ENCODE data around the gene MTRR. TPM values are rescaled to one million over a fixed set of nuclear protein-coding genes. Genes with fewer than 3 reads are reported as not detected.

The MTRR gene
- total RNA-seq, 1 experiment from 2014 or later = 46.9 TPM

DNA sequence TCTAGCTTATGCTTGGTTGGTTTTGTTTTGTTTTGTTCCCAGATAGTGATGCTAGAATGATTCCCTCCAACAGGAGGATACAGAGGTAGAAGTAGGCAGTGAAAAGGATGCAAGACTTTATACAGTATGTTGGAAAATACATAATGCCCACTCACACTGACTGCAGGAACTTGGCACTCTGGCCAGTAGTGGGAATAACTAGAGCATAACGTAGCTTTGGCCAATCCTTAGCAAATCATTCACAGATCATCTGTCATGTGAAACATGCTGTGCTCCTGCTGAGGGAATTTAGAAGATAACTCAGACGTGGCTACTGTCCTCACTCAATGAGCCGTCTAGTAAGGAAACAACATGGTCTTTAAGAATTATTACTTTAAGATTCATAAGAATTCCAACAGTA, 31.5 kb upstream of the MTRR start (continued):
- TF ChIP-seq, protein P1, sequence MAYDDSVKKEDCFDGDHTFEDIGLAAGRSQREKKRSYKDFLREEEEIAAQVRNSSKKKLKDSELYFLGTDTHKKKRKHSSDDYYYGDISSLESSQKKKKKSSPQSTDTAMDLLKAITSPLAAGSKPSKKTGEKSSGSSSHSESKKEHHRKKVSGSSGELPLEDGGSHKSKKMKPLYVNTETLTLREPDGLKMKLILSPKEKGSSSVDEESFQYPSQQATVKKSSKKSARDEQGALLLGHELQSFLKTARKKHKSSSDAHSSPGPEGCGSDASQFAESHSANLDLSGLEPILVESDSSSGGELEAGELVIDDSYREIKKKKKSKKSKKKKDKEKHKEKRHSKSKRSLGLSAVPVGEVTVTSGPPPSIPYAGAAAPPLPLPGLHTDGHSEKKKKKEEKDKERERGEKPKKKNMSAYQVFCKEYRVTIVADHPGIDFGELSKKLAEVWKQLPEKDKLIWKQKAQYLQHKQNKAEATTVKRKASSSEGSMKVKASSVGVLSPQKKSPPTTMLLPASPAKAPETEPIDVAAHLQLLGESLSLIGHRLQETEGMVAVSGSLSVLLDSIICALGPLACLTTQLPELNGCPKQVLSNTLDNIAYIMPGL (CRISPR knock-in tag; IDR thresholded peaks at IDR 0.05) = no peak
- TF ChIP-seq NFATC4 (CRISPR knock-in tag; IDR thresholded peaks at IDR 0.05) (no peak), NFE2L1 (CRISPR knock-in tag; IDR thresholded peaks at IDR 0.05) (no peak), ZNF263 (CRISPR knock-in tag; IDR thresholded peaks at IDR 0.05; ENCODE audit: low read depth) (no peak), FOXK1 (CRISPR knock-in tag; IDR thresholded peaks at IDR 0.05) (no peak), KAT7 (CRISPR knock-in tag; IDR thresholded peaks at IDR 0.05; ENCODE audit: borderline replicate concordance) (no peak), JUN (CRISPR knock-in tag; IDR thresholded peaks at IDR 0.05) (no peak), GRHL2 (CRISPR knock-in tag; IDR thresholded peaks at IDR 0.05; ENCODE audit: insufficient replicate concordance, severe bottlenecking) (no peak)

DNA sequence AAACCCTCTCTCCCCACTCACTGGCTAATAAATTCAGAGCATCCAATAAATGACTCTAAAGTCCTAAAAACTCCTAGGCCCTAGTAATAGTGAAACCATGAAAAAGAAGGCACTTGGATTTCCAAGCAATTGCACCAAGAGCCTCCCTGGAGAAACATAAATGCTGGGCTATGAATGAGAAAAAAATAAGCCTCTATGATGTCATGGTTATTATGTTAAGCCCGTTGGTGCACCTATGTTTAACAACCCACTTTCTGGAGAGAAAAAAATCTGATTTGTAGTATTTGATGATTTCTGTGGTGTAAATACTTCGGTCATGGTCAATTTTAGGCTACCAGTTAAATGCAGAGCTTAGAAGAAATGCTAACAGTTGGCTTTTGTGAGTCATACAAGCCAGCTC, 26.4 kb upstream of the MTRR start:
- DNase-seq (ENCODE audit: low spot score) (no peak), ATAC-seq (no peak)
- Mint-ChIP-seq H3K36me3 (no peaks in the 10 kb centered on the region), H3K4me1 (no peaks in the 10 kb centered on the region), H3K27ac (no peak overlapping the region), H3K9me3 (peaks cover 12% of the 10 kb centered on the region), H3K27me3 (ENCODE audit: low read depth) (peaks cover 49% of the 10 kb centered on the region), H3K4me3 (no peak overlapping the region)
- CTCF ChIA-PET = no interaction called here
- POLR2A ChIA-PET = no interaction called here
- TF ChIP-seq, protein P2, sequence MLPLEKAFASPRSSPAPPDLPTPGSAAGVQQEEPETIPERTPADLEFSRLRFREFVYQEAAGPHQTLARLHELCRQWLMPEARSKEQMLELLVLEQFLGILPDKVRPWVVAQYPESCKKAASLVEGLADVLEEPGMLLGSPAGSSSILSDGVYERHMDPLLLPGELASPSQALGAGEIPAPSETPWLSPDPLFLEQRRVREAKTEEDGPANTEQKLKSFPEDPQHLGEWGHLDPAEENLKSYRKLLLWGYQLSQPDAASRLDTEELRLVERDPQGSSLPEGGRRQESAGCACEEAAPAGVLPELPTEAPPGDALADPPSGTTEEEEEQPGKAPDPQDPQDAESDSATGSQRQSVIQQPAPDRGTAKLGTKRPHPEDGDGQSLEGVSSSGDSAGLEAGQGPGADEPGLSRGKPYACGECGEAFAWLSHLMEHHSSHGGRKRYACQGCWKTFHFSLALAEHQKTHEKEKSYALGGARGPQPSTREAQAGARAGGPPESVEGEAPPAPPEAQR (CRISPR knock-in tag; IDR thresholded peaks at IDR 0.05) = no peak
- TF ChIP-seq, protein P3, sequence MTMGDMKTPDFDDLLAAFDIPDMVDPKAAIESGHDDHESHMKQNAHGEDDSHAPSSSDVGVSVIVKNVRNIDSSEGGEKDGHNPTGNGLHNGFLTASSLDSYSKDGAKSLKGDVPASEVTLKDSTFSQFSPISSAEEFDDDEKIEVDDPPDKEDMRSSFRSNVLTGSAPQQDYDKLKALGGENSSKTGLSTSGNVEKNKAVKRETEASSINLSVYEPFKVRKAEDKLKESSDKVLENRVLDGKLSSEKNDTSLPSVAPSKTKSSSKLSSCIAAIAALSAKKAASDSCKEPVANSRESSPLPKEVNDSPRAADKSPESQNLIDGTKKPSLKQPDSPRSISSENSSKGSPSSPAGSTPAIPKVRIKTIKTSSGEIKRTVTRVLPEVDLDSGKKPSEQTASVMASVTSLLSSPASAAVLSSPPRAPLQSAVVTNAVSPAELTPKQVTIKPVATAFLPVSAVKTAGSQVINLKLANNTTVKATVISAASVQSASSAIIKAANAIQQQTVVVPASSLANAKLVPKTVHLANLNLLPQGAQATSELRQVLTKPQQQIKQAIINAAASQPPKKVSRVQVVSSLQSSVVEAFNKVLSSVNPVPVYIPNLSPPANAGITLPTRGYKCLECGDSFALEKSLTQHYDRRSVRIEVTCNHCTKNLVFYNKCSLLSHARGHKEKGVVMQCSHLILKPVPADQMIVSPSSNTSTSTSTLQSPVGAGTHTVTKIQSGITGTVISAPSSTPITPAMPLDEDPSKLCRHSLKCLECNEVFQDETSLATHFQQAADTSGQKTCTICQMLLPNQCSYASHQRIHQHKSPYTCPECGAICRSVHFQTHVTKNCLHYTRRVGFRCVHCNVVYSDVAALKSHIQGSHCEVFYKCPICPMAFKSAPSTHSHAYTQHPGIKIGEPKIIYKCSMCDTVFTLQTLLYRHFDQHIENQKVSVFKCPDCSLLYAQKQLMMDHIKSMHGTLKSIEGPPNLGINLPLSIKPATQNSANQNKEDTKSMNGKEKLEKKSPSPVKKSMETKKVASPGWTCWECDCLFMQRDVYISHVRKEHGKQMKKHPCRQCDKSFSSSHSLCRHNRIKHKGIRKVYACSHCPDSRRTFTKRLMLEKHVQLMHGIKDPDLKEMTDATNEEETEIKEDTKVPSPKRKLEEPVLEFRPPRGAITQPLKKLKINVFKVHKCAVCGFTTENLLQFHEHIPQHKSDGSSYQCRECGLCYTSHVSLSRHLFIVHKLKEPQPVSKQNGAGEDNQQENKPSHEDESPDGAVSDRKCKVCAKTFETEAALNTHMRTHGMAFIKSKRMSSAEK (CRISPR knock-in tag; IDR thresholded peaks at IDR 0.05; ENCODE audit: borderline replicate concordance) = no peak
- TF ChIP-seq, protein P4, sequence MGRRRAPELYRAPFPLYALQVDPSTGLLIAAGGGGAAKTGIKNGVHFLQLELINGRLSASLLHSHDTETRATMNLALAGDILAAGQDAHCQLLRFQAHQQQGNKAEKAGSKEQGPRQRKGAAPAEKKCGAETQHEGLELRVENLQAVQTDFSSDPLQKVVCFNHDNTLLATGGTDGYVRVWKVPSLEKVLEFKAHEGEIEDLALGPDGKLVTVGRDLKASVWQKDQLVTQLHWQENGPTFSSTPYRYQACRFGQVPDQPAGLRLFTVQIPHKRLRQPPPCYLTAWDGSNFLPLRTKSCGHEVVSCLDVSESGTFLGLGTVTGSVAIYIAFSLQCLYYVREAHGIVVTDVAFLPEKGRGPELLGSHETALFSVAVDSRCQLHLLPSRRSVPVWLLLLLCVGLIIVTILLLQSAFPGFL (CRISPR knock-in tag; IDR thresholded peaks at IDR 0.05; ENCODE audit: borderline replicate concordance) = no peak
- no peak for TF ChIP-seq FOXK1 (CRISPR knock-in tag; IDR thresholded peaks at IDR 0.05)
- no peak for TF ChIP-seq TEAD4 (CRISPR knock-in tag; IDR thresholded peaks at IDR 0.05)
- no peak for TF ChIP-seq SMAD4 (CRISPR knock-in tag; IDR thresholded peaks at IDR 0.05)
- TF ChIP-seq CREM (CRISPR knock-in tag; IDR thresholded peaks at IDR 0.05) = no peak
- TF ChIP-seq, protein P5, sequence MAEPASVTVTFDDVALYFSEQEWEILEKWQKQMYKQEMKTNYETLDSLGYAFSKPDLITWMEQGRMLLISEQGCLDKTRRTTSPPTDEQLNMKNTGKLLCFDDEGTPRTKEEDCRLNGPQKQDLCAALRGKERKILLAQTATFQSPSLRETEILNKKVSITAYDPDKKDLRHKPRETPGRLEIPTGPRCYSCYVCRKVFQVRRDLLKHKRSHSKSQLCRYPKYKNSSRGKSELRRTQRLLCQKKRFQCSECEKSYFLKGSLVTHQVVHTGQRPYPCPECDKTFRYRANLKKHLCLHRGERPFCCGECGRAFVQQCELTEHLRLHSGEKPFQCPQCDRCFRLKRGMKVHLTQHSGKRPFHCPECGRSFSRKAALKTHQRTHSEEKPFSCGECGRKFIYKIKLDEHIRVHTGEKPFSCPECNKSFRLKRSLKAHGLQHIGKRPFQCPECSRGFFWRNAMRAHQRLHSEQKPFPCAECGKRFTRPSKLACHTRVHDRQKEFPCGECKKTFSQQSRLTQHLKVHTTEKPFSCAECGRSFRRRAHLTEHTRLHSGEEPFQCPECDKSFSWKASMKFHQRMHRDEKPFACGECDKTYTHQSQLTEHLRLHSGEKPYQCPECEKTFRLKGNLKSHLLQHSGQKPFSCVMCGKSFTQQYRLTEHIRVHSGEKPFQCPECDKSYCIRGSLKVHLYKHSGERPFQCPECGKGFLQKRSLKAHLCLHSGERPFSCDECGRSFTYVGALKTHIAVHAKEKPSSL (CRISPR knock-in tag; conservative IDR thresholded peaks at IDR 0.05) = no peak
- no peak for TF ChIP-seq ZNF138 (CRISPR knock-in tag; conservative IDR thresholded peaks at IDR 0.05)
- TF ChIP-seq FOXJ3 (CRISPR knock-in tag; IDR thresholded peaks at IDR 0.05; ENCODE audit: borderline replicate concordance) = no peak
- no peak for TF ChIP-seq IRF2 (CRISPR knock-in tag; IDR thresholded peaks at IDR 0.05; ENCODE audit: borderline replicate concordance, low read depth)
- TF ChIP-seq, protein P6, sequence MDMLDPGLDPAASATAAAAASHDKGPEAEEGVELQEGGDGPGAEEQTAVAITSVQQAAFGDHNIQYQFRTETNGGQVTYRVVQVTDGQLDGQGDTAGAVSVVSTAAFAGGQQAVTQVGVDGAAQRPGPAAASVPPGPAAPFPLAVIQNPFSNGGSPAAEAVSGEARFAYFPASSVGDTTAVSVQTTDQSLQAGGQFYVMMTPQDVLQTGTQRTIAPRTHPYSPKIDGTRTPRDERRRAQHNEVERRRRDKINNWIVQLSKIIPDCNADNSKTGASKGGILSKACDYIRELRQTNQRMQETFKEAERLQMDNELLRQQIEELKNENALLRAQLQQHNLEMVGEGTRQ (CRISPR knock-in tag; IDR thresholded peaks at IDR 0.05) = no peak
- TF ChIP-seq, protein P7, sequence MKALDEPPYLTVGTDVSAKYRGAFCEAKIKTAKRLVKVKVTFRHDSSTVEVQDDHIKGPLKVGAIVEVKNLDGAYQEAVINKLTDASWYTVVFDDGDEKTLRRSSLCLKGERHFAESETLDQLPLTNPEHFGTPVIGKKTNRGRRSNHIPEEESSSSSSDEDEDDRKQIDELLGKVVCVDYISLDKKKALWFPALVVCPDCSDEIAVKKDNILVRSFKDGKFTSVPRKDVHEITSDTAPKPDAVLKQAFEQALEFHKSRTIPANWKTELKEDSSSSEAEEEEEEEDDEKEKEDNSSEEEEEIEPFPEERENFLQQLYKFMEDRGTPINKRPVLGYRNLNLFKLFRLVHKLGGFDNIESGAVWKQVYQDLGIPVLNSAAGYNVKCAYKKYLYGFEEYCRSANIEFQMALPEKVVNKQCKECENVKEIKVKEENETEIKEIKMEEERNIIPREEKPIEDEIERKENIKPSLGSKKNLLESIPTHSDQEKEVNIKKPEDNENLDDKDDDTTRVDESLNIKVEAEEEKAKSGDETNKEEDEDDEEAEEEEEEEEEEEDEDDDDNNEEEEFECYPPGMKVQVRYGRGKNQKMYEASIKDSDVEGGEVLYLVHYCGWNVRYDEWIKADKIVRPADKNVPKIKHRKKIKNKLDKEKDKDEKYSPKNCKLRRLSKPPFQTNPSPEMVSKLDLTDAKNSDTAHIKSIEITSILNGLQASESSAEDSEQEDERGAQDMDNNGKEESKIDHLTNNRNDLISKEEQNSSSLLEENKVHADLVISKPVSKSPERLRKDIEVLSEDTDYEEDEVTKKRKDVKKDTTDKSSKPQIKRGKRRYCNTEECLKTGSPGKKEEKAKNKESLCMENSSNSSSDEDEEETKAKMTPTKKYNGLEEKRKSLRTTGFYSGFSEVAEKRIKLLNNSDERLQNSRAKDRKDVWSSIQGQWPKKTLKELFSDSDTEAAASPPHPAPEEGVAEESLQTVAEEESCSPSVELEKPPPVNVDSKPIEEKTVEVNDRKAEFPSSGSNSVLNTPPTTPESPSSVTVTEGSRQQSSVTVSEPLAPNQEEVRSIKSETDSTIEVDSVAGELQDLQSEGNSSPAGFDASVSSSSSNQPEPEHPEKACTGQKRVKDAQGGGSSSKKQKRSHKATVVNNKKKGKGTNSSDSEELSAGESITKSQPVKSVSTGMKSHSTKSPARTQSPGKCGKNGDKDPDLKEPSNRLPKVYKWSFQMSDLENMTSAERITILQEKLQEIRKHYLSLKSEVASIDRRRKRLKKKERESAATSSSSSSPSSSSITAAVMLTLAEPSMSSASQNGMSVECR (CRISPR knock-in tag; IDR thresholded peaks at IDR 0.05; ENCODE audit: borderline replicate concordance) = no peak

All from WTC11 (cell line).